ENCODE results near the gene GNB5.

Gene GNB5

DNA sequence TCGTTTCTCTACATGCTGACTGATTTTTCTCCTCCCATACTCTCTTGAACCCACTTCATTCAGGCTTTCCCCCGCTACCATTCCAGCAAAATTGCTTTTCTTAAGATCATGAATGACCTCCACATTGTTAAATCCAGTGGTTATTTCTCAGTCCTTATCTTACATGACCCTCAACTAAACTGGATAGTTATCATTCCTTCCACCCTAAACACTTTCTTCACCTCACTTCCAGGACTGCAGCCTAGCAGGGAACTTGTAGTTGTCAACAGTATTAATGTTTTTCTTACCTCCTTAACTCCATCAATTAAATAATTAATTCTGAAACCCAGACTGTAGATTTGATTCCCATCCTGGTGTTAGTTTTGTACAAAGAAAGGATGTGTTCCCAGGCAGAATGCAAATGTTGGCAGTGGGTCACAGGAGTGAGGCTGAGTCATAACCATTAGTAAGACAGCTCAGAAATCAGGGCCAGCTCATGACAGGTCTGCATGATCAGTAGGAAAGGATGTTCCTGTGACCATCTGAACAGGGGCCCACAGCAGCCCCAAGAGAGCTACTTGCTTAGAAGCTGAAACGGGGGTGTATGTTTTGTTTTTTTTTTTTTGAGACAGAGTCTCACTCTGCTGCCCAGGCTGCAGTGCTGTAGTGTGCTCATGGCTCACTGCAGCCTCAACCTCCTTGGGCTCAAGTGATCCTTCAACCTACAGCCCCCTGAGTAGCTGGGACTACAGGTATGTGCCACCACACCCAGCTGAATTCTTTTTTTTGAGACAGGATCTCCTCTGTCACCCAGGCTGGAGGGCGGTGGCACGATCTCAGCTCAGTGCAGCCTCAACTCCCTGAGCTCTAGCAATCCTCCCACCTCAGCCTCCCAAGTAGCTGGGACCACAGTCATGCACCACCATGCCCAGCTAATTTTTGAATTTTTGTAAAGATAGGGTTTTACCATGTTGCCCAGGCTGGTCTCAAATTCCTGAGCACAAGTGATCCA, 87.7 kb downstream of the GNB5 start:
- H3K36me3 ChIP-seq (ENCODE audit: control insufficient read depth, insufficient read depth, low read length) = no peaks in the 10 kb centered on the region
- H3K27ac ChIP-seq = no peak overlapping the region
- no peaks in the 10 kb centered on the region for H3K9me3 ChIP-seq (ENCODE audit: control insufficient read depth, low read length)
- no peaks in the 10 kb centered on the region for H3K79me2 ChIP-seq
- no peak for TF ChIP-seq CTCF (IDR thresholded peaks at IDR 0.05)
- H2AFZ ChIP-seq = no peak overlapping the region
- H3K4me2 ChIP-seq (ENCODE audit: low read length) = no peak overlapping the region
- no peaks in the 10 kb centered on the region for H3K4me1 ChIP-seq
- H3K9ac ChIP-seq = no peak overlapping the region
- no peak overlapping the region for H3K4me3 ChIP-seq (ENCODE audit: low read depth, low read length)
- H3K27me3 ChIP-seq (ENCODE audit: control insufficient read depth, insufficient read depth, low read length) = no peaks in the 10 kb centered on the region

GRCh38 chr15:52102463-52102862, 88.7 kb downstream of the GNB5 start:
- no peaks in the 10 kb centered on the region for H3K27me3 ChIP-seq (ENCODE audit: control insufficient read depth, insufficient read depth, low read length)
- no peak overlapping the region for H3K9ac ChIP-seq
- H3K4me3 ChIP-seq (ENCODE audit: low read depth, low read length) = no peak overlapping the region
- H3K36me3 ChIP-seq (ENCODE audit: control insufficient read depth, insufficient read depth, low read length) = no peaks in the 10 kb centered on the region
- no peak overlapping the region for H2AFZ ChIP-seq
- H3K4me2 ChIP-seq (ENCODE audit: low read length) = no peak overlapping the region
- H3K9me3 ChIP-seq (ENCODE audit: control insufficient read depth, low read length) = no peaks in the 10 kb centered on the region
- H3K4me1 ChIP-seq = no peaks in the 10 kb centered on the region
- H3K27ac ChIP-seq = no peak overlapping the region
- no peaks in the 10 kb centered on the region for H3K79me2 ChIP-seq
- no peak for TF ChIP-seq CTCF (IDR thresholded peaks at IDR 0.05)

- Histone ChIP-seq H2AFZ (no peak overlapping the region), H3K9ac (no peak overlapping the region), H3K9me3 (ENCODE audit: control insufficient read depth, low read length) (no peaks in the 10 kb centered on the region), H3K4me1 (no peaks in the 10 kb centered on the region), H3K79me2 (no peaks in the 10 kb centered on the region), H3K27me3 (ENCODE audit: control insufficient read depth, insufficient read depth, low read length) (no peaks in the 10 kb centered on the region), H3K4me2 (ENCODE audit: low read length) (no peak overlapping the region), H3K27ac (no peak overlapping the region), H3K36me3 (ENCODE audit: control insufficient read depth, insufficient read depth, low read length) (no peaks in the 10 kb centered on the region), H3K4me3 (ENCODE audit: low read depth, low read length) (no peak overlapping the region)
- no peak for TF ChIP-seq CTCF (IDR thresholded peaks at IDR 0.05)
Measured at GRCh38 chr15:52101542-52102323, 89.5 kb downstream of the GNB5 start.

- Histone ChIP-seq H2AFZ (no peak overlapping the region), H3K27me3 (ENCODE audit: control insufficient read depth, insufficient read depth, low read length) (no peaks in the 10 kb centered on the region), H3K9ac (no peak overlapping the region), H3K27ac (no peak overlapping the region), H3K36me3 (ENCODE audit: control insufficient read depth, insufficient read depth, low read length) (no peaks in the 10 kb centered on the region), H3K4me3 (ENCODE audit: low read depth, low read length) (no peak overlapping the region), H3K9me3 (ENCODE audit: control insufficient read depth, low read length) (no peaks in the 10 kb centered on the region), H3K4me1 (no peaks in the 10 kb centered on the region), H3K4me2 (ENCODE audit: low read length) (no peak overlapping the region), H3K79me2 (no peaks in the 10 kb centered on the region)
- TF ChIP-seq CTCF (IDR thresholded peaks at IDR 0.05) = no peak
Measured at GRCh38 chr15:52100807-52101442, 90.3 kb downstream of the GNB5 start.
